Activated CD4-positive, alpha-beta T cell treated with anti-CD3 and anti-CD28 coated beads, Interleukin-2, amount 50 U/mL, for 1 hour (primary cell): ENCODE results near the gene MDM2.
A peak's percentile ranks its signal among the peaks of the same experiment; 100 is the strongest.

Source experiments
- DNase-seq: peaks from one replicate; pipeline ENCODE4 v3.0.0-alpha.2; 2020

MDM2 gene

DNA sequence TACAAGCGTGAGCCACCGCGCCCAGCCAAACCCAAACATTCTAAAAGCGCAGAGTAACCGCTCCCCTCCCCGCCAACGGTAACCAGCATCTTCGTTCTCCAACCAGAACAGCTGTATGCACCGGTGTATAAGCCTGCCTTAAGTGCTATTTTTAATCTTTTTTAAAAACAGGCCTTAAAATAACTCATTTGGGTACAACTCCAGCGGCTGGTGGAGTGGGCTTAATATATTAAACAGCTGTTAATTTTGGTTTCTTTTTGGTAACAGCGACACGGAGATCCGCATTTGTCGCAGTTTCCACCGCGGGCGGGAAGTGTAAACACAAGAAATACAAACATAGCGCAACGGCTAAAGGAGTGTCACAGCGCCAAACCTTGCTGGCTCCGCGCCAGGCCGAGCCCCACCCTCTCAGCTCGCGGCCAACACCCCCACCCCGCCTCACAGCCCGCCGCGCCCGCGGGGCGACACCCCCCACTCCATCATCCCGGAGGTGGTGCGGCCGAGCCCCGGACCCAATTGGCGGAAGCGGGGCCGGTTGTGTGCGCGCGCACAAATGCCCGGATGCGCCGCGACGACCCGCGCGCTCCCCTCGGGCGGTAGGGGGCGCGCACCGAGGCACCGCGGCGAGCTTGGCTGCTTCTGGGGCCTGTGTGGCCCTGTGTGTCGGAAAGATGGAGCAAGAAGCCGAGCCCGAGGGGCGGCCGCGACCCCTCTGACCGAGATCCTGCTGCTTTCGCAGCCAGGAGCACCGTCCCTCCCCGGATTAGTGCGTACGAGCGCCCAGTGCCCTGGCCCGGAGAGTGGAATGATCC is at the start of gene MDM2:
Gene MDM2 (plus strand): TSS at position 602 of the 812 bp plus-strand sequence. CDS start 301 bp downstream, outside the sequence.
- DNase-seq: peak; percentile 97

GRCh38 chr12:68759852-68760251 is 48.1 kb upstream of the MDM2 start:
- DNase-seq: no peak

- DNase-seq: no peak
Measured at GRCh38 chr12:68760806-68761441, 47.1 kb upstream of the MDM2 start.

DNA sequence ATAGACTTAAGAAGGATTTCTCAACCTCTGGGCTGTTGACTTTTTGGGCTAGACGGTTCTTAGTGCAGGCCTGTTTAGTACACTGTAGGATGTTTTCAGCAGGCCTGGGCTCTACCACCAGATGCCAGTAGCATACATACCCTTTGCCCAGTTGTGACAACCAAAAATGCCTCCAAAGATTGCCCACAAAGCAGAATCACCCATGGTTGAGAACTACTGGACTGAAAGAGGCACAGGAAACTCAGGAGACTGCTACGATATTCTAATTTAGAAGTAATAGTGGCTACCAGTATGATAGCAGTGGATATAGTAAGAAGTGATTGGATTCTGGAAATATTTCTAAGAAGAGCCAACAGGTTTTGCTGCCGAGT is 46.5 kb upstream of the MDM2 start:
- DNase-seq: no peak

DNA sequence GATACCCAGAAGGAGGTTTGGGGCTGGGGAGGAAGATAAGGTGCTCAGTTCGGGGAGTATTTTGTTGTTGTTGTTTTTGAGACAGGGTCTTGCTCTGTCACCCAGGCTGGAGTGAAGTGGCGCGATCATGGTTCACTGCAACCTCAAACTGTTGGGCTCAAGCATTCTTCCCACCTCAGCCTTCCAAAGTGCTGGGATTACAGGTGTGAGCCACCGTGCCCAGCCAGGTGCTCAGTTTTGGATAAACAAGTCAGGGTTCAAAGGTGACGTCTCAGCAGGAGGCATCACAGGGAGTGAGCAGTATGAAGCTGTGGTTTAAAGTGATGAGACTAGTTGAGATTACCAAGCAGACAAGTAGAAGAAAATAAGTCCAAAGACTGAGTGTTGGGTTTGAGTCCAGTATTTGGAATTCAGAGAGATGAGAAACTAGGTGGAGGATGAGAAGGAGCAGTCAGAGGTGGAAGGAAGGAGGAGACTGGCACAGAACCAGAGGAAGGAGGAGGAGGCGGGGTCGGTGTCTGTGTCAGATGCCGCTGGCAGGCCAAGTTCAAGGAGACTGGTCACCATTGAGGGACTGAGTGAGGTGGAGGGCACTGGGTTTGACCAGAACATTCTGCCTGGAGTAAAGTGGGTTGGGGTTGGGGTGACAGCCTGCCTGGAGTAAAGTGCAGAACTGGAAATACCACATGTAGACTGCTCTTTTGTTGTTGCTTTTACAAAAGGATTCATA is 45.9 kb upstream of the MDM2 start:
- no peak for DNase-seq

GRCh38 chr12:68762691-68763090 is 45.3 kb upstream of the MDM2 start:
- no peak for DNase-seq

DNA sequence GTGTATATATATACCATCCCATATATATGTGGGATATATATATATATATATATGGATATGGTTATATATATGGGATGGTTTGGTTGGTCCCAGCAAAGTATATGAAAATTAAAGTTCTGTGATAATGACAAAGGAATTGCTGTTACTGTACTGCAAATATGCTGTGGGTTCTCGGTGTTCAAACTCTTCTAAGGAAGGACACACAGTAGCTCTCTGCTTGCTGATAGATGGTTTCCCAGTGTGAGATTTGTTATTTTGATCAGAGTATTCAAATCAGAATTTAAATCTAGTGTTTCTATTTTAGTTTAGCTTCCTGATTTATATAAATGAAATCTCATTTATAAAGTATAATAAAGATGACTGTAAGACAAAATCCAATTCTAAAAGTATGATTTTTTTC is 42.3 kb upstream of the MDM2 start:
- DNase-seq: no peak

DNA sequence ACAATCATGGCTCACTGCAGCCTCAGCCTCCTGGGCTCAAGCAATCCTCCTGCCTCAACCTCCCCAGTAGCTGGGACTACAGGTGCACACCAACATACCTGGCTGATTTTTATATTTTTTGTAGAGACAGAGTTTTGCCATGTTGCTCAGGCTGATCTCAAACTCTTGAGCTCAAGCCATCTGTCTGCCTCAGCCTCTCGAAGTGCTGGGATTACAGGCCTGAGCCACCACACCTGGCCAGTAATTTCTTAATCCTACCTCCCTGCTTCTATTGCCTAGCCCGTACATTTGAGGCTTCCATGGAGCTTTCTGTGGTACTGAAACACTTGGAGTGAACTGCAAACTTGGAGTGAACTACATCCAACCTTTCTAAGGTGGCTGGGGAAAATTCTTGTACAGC is 41.3 kb upstream of the MDM2 start:
- DNase-seq: no peak

GRCh38 chr12:68767191-68767590 is 40.8 kb upstream of the MDM2 start:
- DNase-seq: no peak

- no peak for DNase-seq
Measured at GRCh38 chr12:68768431-68768939, 39.5 kb upstream of the MDM2 start.

DNA sequence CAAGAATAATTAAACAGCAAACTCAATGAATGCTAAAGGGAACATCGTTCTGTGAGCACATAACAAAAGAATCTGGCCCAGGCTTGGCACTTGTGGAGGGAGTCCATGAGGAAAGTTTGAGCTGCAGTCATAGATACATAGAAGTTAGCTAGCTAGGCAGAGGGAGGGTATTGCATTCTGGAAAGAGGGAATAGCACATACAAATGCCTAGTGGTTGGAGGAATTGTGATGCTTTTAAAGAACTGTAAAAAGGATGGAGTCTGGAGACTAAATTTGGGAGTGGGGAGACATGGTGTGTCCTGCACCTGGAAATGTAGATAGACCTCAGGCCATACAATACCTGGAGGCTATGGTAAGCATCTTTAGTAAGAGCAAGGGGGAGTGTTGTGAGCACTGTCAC is 38.0 kb upstream of the MDM2 start:
- no peak for DNase-seq

DNA sequence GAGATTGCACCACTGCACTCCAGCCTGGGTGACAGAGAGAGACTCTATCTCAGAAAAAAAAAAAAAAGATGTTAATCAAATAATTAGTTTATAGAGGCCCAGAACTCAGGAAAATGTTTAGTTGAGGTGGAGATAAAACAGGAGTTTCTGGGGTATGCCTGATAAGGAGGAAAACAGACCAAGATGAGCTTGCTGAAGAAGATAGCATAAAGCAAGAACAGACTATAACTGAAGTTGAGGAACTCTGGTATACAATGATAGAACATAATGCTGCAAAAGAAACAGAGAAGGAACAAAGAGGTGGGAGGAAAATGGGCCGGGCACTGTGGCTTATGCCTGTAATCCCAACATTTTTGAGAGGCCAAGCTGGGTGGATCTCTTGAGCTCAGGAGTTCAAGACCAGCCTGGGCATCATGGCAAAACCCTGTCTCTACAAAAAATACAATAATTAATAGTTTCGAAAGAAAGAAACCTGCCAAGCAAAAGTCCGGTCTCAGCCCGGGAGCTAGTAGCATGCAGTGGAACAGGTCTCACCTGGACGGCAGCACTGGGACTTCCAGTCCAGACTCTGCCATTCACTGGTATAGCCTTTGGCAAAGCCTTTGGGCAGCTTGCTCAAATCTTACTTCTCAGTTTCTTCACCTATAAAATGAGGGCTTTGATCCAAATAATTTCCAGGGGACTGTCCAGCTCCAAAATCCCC is 36.6 kb upstream of the MDM2 start:
- no peak for DNase-seq

GRCh38 chr12:68772714-68773113 is 35.3 kb upstream of the MDM2 start:
- no peak for DNase-seq

GRCh38 chr12:68773582-68773981 is 34.4 kb upstream of the MDM2 start:
- no peak for DNase-seq

DNA sequence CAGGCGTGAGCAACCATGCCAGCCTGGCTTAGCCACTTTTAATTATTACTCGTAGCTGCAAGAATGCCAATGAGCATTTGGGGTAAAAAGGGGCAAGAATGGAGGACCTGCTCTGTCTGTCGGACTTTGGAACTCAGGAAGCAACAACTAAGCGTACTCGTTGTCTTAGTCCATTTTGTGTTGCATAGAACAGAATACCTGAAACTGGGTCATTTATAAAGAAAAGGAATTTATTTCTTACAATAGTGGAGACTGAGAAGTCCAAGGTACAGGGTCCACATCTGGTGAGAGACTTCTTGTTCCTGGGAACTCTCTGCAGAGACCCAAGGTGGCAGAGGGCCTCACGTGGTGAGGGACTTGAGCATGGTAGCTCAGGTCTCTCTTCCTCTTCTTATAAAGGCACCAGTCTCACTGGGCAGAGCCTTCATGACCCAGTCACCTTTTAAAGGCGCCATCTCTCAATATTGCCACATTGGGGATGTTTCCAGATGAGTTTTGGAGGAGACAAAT is 32.8 kb upstream of the MDM2 start:
- DNase-seq: no peak

DNA sequence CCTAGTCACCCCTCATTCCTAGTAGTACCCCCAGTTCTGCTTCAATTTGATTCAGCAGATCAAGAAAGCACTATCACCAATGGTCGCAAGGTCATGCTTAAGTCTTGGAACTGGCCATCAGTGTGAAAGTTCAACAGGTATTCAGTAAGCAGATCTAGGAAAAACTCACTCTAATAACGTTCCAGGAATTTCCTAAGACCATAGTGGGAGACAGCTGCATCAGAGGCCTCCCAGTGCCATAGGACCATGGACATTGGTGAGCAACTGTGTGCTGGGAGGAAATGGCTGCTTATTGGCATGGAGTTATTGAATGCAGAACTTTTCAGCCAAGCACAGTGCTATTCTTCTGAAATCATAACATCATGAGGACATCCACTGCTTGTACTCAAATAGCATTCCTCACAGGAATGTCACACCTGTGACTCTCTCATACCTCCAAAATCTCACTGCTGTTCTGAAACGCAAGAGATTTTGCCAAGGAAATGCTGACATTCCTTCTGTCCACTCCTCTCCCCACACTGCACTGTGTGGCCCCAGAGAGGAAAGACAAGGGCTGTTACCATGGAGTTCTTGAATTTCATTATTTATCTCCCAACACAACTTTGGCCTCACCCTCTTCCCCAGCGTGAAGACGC is 30.9 kb upstream of the MDM2 start:
- no peak for DNase-seq

DNA sequence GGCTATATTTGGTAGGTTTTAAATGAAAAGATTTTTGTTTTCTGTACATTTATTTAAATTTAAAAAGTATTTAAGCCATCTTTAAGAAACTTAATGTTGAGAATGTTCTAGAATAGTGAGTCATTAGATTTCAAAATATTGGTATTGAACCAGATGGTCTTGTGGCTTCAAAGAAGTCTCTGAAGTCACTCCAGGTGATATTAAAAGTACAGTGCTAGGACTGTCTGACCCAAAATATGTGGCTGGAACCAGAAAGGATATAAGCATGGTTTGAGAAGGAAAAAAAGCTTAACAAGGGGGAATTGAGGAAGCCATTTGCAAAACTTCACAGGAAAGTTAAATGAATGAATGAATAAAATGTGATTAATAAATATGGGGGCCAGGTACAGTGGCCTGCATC is 28.7 kb upstream of the MDM2 start:
- no peak for DNase-seq

DNA sequence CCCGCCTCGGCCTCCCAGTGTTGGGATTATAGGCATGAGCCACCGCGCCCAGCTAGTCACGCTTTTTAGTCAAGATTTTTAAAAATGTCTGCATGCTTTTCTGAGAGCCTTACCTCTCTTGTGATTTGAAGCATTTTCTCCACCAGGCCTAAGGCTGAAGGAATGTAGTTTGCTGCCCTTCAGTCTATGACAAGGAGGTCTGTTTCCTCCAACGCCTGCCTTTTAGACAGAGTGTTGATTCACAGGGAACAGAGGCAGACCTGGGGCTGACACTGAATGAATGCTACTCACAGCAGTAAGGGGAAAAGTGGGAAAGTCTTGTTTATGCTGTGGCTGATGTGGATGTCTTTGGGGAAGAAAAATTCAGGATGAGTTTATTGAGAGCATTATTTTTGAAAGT is 27.2 kb upstream of the MDM2 start:
- DNase-seq: no peak

GRCh38 chr12:68781728-68782127 is 26.2 kb upstream of the MDM2 start:
- no peak for DNase-seq

DNA sequence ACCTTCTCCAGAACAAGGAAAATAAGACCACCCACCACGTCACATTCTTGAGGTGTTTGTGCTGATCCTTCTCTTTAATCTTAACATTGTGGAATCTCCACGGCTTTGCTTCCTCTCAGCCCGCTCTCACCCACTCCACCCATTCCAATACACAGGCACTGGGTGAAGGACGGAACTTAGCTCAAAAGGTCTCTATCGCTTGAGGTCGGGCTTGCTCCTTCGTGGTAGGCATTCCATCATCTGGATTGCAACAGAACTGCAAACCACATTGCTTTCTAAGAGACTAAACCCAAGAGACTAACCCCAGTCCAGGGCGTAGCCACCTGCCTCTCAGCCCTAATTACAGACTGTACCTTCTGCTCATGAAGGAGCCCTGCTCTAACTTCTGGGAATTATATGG is 24.0 kb upstream of the MDM2 start:
- DNase-seq: no peak

- no peak for DNase-seq
Measured at GRCh38 chr12:68785358-68785757, 22.6 kb upstream of the MDM2 start.

- DNase-seq: no peak
Measured at GRCh38 chr12:68785823-68786222, 22.2 kb upstream of the MDM2 start.
